Neural progenitor cell (in vitro differentiated cells): ENCODE measurements around the gene PDE7B.

Experiments used
- CTCF ChIP-seq: fragments of 200-600 bp; sonication (generic); IDR thresholded peaks from 2 replicates; pipeline ENCODE4 v1.5.1; 2017; ENCODE audit warnings: antibody characterized with exemption, mild to moderate bottlenecking
- EZH2 ChIP-seq: fragments of 200-600 bp; sonication (generic); IDR thresholded peaks from 2 replicates; pipeline ENCODE4 v1.6.1; 2017; ENCODE audit warnings: antibody characterized with exemption, mild to moderate bottlenecking, moderate library complexity
- EZH2phosphoT487 ChIP-seq: fragments of 200-600 bp; sonication (generic); IDR thresholded peaks from 2 replicates; pipeline ENCODE4 v1.6.1; 2017; ENCODE audit warnings: antibody characterized with exemption

GRCh38 chr6:136228814-136229213 is 377.3 kb downstream of the PDE7B start:
- no peak for TF ChIP-seq CTCF
- TF ChIP-seq EZH2 = no peak
- no peak for TF ChIP-seq EZH2phosphoT487
